Activated CD8-positive, alpha-beta memory T cell treated with anti-CD3 and anti-CD28 coated beads for 36 hours (primary cell): ENCODE data around the gene TXNRD1. TPM values are rescaled to one million over a fixed set of nuclear protein-coding genes. Genes with fewer than 3 reads are reported as not detected.

ENCODE experiments used
- CTCF ChIA-PET: fragments of 350-600 bp; sonication (Branson Sonifier 250); formaldehyde crosslinking; loops from one replicate; lab custom pipeline; 2021; ENCODE audit warnings: antibody characterized with exemption; lab: Charles Lee
- POLR2A ChIA-PET: fragments of 350-600 bp; sonication (Branson Sonifier 250); formaldehyde crosslinking; loops from one replicate; lab custom pipeline; 2021; ENCODE audit warnings: antibody characterized with exemption; lab: Charles Lee
- total RNA-seq, 2 experiments: library from RNA; stranded (reverse); gene quantifications; one replicate each; pipeline ENCODE4 v1.2.3, GENCODE V29; 2021

TXNRD1 gene
- total RNA-seq, 2 experiments from 2014 or later = 112 to 120 TPM

GRCh38 chr12:104223712-104224111, 8.1 kb downstream of the TXNRD1 start:
- ChIA-PET POLR2A (no interaction called here), CTCF (no interaction called here)

DNA sequence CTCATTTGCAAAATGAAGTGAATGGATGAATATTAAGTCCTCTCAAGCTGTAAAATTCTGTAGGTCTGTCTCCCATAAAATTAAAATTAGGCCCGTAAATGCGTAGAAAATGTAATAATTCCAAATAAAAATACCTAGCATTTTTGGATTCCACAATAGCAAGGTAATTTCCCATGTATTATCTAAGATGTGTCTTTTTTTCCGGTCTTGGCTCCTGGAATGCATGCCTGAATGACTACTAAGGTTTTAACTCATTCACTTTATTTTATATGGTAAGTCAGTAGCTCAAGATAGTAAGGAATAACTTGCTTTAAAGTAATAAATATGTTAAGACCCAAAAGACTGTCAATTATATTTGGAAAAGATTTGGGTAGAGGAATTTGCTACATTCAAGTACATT, 11.1 kb downstream of the TXNRD1 start:
- CTCF ChIA-PET = interaction anchor here (1.0 to 1.4 kb wide), 2 partner anchors 33 to 131 kb away, joined by 5 to 6 read pairs; no protein-coding TSS in a partner anchor
- POLR2A ChIA-PET = no interaction called here

GRCh38 chr12:104230304-104231095, 14.9 kb downstream of the TXNRD1 start:
- CTCF ChIA-PET = interaction anchor here (2.4 kb wide), 1 partner anchor 14 kb away, joined by 5 read pairs; the partner anchor contains the start of gene TXNRD1

DNA sequence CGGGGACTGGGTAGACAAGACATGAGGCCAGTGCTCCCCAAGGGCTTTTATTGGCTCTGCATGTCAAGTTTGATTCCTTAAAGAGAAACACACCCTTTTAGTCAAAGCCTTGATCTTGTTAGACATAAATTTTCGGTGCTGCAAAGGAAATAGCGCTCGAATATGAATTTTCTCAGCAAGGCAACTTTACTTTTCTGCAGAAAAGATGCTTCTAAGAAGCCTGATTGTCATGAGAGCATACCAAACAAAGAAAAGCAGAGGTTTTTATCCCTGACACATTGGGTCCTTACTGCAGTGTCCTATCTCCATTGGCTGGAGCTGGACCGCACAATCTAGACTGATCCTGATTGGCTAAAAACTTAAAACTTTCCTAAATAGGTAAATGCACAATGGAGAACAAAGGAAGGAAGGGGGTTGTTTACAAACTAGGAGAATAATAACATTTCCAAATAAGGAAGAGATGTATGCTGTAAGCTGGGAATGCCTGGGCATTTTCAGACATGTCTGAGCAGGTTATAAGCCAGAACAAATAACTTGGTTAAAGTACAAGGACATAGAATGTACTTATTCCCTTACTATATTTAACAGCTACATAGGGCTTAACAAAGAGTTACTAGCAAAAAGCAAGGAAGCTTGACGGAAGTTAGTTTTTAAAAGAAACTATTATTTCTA, 17.2 kb downstream of the TXNRD1 start:
- CTCF ChIA-PET = interaction anchor here (2.4 kb wide), 1 partner anchor 16 kb away, joined by 5 read pairs; the partner anchor contains the start of gene TXNRD1
- POLR2A ChIA-PET = no interaction called here

More at GRCh38 chr12:104230304-104231095, 14.9 kb downstream of the TXNRD1 start:
- POLR2A ChIA-PET = no interaction called here

DNA sequence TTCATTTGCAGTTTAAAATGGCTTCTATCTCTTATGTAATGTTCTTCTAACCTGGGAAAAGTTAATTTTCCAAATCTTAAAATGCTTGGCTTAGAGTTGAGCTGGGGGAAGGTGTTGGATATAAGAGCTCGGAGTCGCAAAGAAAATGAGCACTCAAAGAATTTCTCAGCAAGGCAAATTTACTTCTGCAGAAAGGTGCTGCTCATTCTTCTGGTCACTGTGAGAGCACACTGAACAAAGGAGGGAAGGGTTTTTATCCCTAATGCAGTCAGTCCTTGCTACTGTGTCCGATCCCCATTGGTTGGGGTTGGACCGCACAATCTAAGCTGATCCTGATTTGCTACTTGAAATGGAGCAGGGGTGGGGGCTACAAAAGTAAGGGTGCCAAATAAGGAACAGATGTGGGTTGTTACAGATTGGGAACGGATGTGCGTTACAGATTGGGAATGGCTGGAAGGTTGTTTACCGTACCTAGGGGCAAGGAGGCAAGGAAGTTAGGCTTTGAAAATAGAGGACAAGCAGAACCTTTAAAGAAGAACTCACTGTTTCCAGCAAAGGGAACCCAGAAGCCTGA, 19.4 kb downstream of the TXNRD1 start:
- CTCF ChIA-PET = no interaction called here
- POLR2A ChIA-PET = no interaction called here

DNA sequence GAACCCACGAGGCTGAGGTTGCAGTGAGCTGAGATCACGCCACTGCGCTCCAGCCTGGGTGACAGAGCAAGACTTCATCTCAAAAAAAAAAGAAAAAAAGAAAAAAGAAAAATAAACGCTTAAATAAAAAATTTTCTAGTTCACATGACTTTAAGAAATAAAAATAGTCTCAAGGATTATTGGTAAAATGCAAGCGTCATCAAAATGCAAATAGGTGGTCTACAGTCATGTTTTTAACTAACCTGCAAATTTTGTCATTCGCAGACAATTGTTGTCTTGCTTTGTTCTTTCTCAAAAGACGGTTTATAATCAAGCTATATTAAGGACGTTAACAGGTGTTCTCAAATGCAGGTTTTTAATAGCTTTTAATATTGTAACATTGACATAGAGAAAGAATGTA, 22.4 kb downstream of the TXNRD1 start:
- CTCF ChIA-PET = no interaction called here
- POLR2A ChIA-PET = no interaction called here

DNA sequence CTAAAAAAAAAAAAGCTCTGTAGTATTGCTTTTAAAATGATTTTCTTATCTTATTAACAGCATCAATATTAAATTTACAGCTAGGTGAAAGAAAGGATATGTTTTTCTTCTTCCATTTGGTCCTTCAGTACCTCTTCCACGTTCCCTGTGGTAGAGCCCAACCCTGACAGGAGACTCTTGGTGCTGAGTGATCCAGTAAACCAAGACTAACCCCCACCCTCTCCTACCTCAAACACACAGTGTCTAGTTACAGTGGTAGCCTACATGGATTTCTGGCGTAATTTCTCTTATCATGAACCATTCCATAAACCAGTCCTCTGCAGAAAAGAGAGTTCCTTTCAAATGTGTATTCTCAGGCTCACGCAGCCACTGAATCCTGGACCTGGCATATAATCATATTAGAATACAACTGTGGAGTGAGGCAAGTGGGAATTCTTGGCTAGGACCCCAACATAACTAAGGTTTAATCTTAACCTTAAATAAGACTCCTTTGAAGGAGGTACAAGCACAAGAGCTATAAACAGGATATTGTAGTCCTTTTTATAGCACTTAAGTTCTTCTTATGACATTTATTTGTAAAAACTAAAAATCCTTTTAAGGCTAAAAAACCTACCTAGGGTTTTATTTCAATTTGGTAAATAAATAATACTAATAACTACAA, 27.1 kb downstream of the TXNRD1 start:
- POLR2A ChIA-PET = no interaction called here
- CTCF ChIA-PET = no interaction called here

DNA sequence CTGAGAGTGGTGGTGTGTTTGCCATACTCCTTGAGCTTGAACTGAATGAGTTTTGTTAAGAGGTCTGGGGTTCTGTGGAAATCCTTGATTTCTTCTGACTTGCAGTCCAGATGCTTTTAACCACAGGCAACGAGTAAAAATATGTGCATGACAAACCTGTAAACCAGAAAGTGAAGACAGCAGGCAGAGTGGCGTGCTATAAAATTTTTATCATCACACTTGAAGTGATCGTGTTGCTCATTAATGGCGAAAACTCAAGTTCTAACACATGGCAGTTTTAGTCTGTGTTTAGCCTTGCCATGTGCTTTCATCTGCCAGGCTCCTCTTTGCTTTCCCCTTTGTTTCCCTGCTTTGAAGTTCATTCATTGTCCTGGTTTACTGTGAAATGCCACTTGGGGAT, 28.0 kb downstream of the TXNRD1 start:
- POLR2A ChIA-PET = no interaction called here
- CTCF ChIA-PET = no interaction called here

DNA sequence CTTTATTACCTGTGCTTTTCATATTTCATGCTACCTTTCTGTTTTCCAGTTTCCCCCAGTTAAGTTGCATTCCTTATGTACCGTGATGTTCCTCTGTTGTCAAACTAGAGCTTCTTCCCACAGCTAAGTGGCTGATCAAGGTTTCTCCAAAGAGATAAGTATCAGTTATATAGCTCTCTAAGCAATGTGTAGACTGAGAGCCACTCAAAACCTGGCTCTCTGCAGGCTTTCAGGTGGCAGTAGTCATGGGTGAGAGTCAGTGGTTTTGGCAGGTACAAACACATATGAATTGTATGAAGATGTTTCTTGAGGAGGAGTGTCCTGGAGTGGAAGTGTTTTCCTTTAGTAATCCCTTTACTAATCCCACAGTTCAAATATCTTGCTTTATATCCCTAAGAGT, 28.4 kb downstream of the TXNRD1 start:
- POLR2A ChIA-PET = no interaction called here

GRCh38 chr12:104247698-104248097, 32.1 kb downstream of the TXNRD1 start:
- CTCF ChIA-PET = no interaction called here
- POLR2A ChIA-PET = no interaction called here

More for the DNA sequence above, 28.4 kb downstream of the TXNRD1 start:
- CTCF ChIA-PET = no interaction called here

DNA sequence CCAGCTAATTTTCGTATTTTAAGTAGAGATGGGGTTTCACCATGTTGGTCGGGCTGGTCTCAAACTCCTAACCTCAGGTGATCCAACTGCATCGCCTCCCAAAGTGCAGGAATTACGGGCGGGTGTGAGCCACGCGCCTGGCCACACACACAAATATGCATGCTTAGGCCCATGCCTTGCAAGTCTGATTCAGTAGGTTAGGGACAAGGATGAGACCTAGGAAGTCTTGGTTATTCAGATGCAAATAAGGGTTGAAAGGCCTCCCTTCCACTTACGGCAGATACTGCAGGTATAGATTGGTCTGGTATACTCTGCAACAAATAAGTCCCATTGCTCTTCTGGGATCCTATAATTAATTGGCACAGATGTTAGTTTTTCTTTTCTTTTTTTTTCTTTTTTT, 32.9 kb downstream of the TXNRD1 start:
- ChIA-PET POLR2A (no interaction called here), CTCF (no interaction called here)

DNA sequence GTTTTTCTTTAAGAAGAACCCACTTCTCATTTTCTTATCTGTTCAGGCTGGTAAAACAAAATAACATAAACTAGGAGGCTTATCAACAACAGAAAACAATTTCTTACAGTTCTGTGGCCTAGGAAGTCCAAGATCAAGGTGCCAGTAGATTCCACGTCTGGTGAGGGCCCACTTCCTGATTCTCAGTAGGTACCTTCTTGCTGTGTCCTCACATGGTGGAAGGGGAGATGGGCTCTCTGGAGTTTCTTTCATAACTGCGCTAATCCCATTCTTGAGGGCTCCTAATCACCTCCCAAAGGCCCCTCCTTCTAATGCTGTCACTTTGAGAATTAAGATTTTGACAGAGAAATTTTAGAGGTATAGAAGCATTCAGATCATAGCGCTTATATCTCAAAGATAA, 33.4 kb downstream of the TXNRD1 start:
- ChIA-PET CTCF (no interaction called here), POLR2A (no interaction called here)

DNA sequence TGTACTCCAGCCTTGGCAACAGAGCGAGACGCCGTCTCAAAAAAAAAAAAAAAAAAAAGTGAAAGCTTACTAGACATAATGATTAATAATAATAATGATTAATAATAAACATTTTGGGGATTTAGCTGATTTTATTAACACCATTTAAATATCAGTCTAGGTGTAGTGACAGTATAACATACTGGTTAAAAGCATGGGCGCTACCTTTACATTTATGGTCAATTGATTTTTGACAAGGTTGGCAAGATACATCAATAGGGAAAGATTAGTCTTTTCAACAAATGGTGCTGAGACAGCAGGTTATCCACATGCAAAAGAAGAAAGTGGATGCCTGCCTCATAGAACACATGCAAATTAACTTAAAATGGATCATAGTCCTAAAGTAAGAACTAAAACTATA, 34.3 kb downstream of the TXNRD1 start:
- CTCF ChIA-PET = no interaction called here

GRCh38 chr12:104250366-104251125, 35.0 kb downstream of the TXNRD1 start:
- ChIA-PET POLR2A (no interaction called here), CTCF (no interaction called here)

More for the DNA sequence above, 34.3 kb downstream of the TXNRD1 start:
- POLR2A ChIA-PET = no interaction called here

DNA sequence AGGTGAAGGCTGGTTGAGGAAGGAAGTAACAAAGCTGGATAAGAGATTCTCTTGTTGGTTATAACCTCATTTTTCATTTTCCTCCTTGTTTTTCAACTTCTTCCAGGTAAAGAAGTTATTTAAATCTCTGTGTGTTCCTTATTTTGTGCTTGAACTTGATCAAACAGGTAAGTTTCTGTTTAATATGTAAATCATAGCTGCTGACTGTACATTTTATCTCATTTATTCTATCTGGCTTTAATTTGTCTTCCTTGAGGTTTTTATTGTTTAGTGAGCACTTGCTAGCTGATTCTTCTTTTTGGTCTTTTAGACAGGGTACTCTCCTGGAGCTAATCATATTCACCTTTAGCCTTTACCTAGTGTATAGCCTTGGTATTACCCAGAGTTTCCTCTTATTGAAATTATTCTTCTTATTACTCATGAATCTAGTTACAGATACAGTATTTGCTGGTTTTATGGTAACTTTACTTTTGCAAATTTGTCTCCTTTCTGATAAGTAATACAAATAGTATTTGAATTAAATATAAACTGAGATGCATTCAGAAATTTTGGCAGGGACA, 42.4 kb downstream of the TXNRD1 start:
- POLR2A ChIA-PET = no interaction called here
- CTCF ChIA-PET = no interaction called here

DNA sequence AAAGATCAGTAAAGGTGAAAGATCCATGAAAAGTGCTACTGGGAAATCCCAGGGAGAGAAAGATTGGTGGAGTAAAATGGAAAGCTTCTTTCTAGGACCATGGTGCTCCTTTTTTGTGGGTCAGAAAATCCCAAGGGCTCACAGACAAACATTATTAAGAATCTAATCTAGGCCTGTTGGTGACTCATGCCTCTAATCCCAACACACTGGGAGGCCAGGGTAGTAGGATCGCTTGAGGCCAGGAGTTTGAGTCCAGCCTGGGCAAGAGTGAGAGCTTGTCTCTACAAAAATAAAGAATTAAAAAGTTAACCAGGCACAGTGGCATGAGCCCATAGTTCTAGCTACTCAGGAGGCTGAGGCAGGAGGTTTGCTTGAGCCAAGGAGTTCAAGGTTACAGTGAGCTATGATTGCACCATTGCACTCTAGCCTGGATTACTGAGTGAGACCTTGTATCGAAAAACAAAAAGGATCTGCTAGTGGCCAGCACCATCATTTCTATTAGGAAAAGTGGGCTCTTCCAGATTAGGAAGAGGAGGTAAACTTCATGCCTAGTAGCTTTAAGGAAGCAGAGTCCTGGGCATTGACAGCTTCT, 43.0 kb downstream of the TXNRD1 start:
- POLR2A ChIA-PET = no interaction called here
- CTCF ChIA-PET = no interaction called here

DNA sequence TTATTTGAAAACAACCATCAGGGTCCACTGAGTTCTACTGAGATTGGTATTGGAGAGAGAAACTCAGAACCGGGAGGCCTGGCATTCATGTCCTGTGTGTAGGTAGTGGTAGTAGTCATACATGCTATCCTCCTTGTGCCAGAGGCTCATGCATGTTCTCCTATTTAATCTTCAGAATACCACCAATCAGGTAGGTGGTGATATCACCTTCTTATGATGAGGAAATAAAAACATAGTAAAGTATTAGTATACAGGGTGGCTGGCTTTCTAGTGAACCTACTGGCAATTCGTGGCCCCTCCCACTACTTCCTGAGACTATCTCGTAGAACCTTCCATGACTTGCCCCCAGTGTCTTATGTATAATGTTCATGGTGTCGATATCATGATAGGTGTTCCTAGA, 47.4 kb downstream of the TXNRD1 start:
- ChIA-PET CTCF (no interaction called here), POLR2A (no interaction called here)

GRCh38 chr12:104263580-104264358, 48.2 kb downstream of the TXNRD1 start:
- ChIA-PET CTCF (no interaction called here), POLR2A (no interaction called here)
